G401.6 (cell line): ENCODE measurements around the gene LIMCH1.
"Not testable (repeated sequence)": the region's sequence is repeated elsewhere in the genome, so short reads cannot be mapped to it uniquely, and the experiment has no call there.

Experiments used
- FAIRE-seq: peaks from 2 replicates; lab custom pipeline; 2012; peaks lifted over from hg19 to GRCh38; lab: Jason Lieb, UNC

LIMCH1 gene

DNA sequence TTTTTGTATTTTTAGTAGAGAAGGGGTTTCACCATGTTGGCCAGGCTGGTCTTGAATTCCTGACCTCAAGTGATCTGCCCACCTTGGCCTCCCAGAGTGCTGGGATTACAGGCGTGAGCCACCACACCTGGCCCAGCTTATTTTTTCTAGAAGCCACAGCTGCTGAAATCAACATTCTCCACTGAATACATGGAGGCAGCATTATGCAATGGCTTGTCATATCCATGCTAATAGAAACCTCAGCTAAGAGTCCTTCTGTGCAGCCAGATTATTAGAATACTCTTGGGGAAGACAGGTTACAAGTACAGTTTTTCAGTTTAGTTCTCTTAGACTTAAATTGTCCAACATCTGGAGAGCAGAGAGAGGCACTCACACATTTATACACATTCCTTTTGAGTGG lies 104.8 kb downstream of the LIMCH1 start:
- not testable (repeated sequence) for FAIRE-seq

DNA sequence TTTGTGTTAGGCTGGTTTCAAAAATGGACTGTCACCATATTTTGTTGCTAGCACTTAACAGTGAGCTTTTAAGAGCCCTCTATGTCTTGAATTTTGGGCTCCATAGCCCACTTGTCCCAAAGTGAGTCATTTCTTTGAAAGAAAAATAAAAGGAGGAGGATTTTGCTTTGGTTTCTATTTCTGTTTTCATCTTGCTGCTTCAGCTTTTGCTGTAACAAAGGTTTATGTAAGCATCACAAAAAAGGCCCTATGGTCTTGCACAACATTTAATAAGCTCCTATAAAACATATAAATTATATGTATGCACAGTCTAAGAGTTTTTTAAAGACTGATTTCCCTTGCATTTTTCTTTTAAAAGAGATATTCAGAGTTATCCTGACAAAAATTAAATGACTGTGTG lies 105.4 kb downstream of the LIMCH1 start:
- no peak for FAIRE-seq

DNA sequence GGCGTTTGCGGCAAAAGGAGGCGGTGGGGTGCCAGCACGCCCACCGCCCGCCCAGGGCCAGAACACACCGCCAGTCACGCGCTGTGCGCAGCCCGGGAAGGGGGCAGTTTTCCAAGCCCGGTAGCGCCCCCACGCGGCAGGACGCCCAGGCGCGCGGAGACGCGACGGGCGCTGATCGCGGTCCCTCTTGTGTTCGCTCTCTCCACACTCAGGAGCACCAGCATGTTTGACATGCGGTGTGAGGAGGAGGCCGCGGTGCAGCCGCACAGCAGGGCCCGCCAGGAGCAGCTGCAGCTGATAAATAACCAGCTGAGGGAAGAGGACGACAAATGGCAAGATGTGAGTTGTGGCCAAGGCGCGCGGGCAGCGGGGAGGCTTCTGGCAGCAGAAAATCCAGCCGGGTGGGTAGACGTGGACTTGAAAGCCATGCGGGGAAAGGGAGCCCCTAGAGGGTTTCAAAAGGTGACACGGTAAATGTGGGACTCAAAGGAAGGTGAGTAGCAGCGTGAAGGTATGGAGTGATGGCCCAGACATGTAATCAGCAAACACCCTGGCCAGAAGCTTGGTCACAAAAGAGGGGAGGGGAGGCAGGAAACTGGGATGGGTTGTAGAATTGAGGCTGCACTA lies 106.4 kb downstream of the LIMCH1 start:
- no peak for FAIRE-seq

DNA sequence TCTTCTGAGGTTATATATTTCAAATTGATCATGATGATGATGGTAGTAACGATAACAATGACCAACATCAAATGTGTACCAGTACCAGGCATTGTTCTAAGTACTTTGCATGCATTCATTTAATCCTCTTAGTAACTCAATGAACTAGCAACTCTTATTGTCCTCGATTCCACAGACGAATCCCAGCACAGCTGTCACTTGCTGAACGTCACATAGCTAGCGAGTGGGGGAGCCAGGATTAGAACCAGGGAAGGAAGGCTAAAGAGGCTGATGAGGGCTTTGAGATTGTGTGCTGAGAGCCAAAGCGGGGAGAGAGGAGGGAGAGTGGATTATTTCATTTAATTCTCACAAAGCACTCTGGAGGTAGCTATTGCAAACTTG lies 106.9 kb downstream of the LIMCH1 start:
- FAIRE-seq = no peak

DNA sequence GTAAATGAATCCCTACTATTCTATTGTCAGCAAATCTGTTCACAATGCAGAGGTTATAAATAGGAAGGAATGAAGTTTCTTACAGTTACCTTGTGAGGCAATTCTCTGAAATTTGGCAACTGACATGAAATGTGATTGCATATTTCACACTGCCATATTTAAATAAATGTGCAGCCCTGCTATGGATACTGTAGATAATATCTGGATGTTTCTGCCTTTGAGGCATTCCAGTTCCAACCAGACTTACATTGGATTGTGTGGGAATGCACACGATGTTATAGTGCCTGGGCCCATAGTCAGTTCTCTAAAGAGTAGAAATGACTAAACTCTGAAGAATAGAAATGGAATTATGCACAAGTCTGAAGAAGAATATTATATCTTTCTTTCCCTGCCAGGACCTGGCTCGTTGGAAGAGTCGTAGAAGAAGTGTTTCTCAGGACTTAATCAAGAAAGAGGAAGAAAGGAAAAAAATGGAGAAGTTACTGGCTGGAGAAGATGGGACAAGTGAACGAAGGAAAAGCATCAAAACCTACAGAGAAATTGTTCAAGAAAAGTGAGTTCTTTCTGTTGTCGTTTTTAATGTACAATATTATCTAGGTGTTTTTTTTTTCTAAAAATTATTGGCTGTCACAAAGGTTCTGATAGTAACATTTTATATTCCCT lies 107.9 kb downstream of the LIMCH1 start:
- no peak for FAIRE-seq

DNA sequence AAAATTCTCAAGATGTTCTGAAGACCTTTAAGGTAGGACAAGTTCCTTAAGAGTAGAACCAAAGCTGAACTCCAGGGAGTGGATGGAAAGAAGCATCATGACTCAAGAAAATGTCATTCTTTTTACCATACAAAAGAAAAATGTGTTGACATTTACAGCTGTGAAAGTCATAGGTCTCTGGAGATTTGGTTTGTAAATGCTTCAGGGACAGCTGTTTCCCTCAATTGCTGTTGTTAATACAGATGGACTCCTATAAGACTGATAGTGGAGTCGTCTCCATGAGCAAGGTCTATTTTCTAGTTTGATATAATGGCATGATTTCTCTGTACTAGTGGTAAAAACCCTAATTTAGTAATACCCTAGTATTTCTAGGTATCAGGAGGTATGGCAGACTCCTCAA lies 108.9 kb downstream of the LIMCH1 start:
- FAIRE-seq = no peak

DNA sequence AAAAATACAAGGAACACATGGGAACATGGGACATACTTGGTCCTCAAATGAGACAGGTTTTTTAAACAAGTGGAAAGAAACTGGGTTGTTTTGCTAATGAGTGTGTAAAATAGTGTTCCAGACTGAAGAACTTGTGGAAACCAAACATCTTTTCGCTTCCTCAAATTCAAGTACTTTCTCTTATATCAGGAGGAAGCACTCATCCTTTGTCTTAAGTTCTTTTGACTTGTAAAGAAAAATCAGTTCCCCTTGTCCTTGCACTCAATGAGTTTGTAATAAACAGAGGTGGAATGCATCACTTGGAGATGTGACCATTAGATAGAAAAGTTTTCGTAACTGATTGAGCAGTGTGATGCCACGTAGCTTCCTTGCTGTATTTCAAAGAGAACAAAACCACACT lies 109.4 kb downstream of the LIMCH1 start:
- FAIRE-seq = no peak

DNA sequence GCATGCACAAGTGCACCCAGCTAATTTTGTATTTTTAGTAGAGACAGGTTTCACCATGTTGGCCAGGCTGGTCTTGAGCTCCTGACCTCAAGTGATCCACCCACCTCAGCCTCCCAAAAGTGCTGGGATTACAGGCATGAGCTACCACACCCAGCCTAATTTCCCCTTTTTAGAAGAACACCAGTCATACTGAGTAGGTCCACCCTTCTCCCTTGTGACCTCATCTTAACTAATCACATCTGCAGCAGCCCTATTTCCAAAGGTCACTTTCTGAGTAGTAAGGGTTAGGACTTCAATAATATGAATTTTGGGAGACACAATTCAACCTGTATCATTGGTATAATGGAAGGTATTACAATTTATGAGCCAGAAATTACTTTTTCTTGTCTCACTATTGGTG lies 113.2 kb downstream of the LIMCH1 start:
- not testable (repeated sequence) for FAIRE-seq

DNA sequence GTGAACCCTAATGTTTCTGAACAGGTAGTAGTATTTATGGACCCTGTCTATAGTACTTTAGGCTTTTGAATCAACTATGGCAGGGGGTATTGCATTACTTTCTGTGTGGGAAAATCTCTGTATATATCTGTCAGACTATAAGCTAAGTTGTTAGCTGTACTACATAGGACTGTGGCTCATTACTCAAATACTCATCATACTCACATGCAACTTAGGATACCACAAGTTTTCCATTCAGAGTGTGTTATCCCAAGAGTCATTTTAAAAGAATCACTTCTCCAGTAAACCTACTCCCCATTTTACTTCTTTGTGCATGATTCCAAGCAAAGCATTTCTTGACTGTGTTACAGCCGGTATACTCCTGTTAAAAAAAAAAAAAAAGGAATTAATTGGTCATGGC lies 115.0 kb downstream of the LIMCH1 start:
- no peak for FAIRE-seq

DNA sequence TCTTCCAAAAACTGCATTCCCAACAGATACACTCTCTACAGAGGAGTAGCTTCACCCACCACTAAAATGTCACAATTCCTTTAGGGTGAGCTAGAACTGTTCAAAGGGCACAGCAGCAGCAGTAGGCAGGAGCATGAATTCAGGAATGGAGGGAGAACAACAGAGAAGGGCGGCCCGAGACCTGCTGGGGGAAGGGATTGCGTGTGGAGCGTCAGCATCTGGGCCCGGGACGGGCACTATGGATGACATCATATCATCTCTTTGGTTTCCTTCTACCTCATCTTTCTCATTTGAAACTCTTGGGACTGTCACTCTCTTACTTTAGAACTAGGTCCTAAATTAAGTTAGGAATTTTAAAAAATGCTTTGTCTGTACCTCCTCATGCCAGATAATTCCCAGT lies 115.6 kb downstream of the LIMCH1 start:
- no peak for FAIRE-seq

DNA sequence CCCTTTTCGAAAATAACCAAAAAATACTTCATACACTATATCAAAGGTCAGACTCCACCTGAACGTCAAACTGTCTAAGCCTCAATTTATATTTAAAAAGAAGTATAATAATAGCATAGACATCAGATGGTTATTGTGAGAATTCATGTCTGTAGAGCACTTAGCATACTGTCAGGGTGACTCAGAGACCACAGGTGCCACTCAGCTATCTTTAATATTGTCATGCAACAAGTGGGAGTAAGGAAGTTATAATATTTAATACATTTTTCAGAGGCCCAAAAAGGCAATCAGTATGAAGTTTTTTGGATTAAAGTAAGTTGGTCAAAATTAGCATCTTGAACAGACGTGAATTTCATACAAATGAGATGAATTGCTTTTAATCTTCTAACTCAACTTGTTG lies 117.2 kb downstream of the LIMCH1 start:
- FAIRE-seq = no peak

DNA sequence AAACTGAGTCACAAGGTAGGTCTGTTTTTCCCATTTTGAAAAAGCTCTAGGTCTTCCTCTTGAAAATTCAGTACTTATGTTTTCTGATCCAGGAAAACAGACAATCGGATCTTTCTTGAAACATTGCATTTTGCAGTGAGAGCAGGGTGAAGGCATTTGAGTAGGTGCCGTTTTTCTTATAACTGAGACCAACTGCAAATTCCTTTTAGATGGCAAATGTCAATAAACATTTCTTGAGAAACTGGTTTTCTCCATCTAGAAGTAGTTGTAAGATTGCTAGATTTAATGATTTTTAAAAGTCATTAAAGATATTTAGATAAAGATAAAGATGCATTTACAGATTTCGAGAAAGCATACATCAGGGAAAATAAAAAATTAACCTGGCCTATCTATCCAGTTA lies 118.1 kb downstream of the LIMCH1 start:
- FAIRE-seq = no peak

DNA sequence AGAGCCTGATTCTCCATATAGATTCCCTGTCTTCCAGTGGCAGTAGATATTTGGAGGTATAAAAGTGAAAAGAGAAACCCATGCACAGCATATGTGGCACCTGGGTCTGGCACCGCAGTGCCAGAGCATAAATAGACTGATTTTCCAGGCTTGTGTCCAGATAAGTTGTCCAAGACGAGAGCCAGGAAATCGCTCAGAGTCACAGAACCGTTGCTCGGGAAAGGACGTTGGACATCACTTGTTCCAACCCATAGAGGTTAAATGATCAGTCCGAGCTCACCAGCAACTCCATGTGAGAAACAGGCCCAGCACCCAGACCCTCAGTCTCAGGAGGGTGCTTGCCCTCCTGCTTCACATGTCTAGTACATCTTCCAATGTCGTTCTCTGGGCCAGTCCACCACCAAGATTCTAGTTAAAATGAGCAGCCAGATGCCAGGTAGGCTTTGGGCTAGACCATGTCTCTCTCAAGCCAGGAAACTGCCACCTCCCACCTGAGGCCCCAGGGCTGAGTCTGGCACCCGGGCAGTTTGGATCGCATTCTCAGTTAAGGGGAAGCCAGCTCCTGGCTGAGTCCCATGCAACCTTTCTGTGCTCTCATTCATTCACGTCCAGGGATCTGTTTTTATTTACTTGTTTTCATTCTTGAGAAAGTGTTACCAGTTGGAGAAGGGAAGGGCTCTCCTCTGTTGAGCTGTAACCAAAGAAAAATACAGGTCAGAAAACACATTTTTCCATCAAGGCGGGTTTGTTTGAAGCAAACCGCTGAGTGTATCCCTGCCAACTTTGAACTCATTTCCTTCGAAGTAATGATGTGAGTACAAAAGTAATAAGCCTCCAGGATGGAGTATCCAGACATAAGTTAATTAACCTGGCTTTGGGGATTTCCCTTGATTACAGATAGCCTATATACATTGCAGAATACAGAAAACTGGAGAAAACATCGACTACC lies 118.9 kb downstream of the LIMCH1 start:
- FAIRE-seq = no peak

DNA sequence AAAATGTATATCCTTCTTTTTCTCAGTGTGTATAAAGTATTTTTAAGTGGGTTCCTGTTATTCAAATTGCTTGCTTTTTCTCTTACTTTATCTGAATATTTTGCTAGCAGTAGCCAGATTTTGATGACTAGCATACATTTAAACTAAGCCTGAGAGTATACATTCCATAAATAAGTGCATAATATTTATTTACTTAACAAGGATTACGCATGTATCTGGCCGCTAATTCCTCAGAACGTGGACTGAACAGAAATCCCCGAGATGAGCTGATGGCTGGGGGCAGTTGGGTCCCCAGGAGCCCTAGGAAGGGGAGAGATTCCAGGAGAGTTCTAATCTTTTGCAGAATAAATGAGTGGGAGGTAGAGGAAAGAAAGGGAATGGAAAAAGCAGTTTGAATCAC lies 119.6 kb downstream of the LIMCH1 start:
- FAIRE-seq = no peak

DNA sequence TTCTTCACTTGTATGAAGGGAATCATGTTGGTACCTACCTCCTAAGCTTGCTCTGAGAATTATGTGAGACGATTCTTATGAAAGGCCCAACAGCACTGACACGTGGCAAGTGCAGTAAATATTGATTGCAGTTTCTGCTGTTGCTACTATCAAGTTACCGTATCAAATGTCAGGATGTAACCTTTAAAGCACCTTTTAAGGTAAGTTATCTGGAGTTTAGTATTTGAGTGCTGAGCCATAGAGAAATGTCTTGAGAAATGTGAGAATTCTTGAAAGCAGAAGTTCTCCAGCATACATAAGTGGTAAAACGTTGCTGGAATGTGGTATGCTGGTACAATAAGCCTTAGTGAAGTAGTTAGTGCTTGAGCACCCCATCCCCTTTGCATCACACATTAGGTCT lies 120.2 kb downstream of the LIMCH1 start:
- no peak for FAIRE-seq

DNA sequence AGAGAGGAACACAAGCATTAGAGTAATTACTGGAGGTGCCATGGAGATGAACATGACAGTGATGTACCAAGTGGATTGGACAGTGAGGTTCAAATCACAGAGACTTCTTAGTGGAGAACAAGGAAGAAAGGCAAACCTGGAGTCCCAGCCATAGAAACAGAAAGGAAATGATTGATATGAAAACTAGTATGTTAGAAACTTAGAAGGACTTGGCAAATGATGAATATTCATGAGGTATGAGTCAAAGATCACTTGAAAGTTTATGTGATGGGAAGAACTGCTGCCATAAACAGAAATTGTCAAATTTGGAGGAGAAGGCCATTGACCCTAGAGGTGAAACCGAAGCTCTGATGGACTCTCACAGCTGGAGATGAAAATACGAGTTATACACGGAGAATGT lies 122.4 kb downstream of the LIMCH1 start:
- no peak for FAIRE-seq

DNA sequence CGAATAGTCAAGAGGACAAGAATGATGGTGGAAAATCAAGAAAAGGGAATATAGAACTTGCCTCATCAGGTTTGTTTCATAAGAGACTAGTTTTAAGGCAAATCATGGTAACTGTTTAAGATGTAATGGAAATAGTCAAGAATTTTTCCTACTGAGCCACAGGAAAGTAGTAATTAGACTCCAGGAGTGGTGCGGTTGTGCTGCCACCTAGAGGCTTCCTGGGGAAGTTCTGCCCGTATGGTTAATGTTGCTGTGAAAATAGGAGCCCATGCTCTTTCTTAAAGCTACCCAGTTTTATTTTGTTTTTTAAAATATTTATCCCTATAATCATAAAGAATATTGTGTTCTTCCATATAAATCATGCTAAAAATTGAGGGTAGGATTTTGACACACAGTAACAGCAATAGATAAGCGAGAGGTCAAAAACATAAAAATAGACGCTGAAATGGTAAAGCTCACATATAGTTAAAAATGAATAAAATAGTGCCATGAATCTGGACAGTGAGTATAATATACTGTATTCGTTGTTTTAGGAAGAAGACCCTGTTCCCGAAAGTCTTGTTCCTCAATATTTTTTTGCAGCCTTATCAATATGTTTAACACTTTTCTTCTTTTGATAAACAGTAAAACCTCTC lies 123.6 kb downstream of the LIMCH1 start:
- FAIRE-seq = peak; percentile 91

DNA sequence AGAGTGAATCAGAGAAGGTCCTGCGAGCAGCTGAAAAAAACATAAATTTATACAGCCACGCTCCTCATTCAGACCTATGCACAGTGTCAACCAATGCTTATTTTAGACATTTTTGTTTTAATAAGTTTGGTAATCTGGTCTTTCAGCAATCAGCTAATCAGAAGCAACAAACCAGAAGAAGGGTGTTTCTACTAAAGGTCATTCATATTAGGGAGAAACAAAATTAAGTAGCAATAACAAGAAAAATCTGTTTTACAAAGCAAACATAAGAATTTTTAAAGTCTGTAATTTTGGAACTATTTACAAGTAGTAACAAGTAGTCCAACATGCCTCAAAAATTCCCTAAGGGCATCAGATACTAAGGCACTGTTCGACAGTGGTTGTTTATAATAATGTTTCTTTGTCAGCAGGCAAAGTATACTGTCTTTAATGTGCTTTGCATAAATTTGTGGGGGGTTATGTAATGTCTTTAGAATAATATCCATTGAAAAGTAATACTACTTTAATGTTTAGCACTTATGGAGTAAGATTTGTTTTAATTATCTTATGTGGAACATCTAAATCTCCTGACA lies 127.8 kb downstream of the LIMCH1 start:
- no peak for FAIRE-seq

DNA sequence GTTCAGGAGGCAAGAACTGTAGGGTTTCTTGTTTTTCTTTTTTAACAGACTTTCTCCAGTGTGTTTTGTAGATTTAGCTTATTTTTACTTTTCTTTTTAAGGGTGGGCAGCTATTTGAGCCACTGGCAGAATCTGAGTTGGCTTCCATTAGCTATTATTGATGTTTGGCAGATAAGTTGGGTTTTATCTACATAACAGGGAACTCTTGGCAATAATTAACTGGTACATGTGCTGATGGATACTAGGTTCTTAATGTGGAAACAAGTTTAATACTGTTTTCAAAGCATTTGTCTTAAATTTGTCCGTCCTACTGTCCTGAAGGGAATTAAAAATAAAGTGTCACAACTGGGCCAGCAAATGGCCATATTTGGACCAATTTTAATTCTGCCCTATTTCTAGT lies 130.1 kb downstream of the LIMCH1 start:
- FAIRE-seq = no peak

DNA sequence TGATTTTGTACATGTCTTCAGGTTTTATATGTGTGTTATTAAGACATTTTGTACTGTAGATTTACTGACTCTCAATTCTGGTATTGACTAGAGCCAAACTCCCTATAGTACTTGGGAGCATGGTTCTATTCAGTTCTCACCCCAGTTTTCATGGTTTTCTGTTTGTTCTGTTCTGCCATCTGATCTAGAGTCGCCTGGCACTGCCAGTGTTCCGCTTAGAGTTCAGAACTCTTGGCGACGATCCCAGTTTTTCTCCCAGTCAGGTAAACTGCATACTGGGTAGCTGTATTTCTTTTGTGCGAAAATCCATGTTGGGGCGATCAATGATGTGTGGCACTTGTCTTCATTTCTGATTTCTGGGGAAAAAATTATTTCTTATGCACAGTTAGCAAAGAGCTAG lies 132.6 kb downstream of the LIMCH1 start:
- no peak for FAIRE-seq

DNA sequence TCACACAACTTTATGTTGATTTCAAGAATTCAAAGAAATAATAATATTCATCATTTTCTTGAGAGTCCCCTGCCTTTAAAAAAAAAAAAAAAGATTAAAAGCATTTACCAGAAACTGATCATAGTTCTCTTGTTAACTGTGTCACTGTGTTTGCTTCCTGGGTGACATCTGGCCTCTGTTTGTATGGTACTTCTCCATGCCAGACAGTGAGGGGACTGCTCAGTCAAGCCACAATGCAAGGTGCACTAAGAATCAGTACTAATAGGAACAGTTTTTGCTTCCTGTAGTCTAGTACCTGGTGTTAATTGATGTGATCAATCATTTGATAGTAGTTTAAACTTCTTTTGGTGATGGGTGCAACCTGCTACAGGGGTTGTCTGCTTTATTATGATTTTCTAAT lies 133.0 kb downstream of the LIMCH1 start:
- no peak for FAIRE-seq

DNA sequence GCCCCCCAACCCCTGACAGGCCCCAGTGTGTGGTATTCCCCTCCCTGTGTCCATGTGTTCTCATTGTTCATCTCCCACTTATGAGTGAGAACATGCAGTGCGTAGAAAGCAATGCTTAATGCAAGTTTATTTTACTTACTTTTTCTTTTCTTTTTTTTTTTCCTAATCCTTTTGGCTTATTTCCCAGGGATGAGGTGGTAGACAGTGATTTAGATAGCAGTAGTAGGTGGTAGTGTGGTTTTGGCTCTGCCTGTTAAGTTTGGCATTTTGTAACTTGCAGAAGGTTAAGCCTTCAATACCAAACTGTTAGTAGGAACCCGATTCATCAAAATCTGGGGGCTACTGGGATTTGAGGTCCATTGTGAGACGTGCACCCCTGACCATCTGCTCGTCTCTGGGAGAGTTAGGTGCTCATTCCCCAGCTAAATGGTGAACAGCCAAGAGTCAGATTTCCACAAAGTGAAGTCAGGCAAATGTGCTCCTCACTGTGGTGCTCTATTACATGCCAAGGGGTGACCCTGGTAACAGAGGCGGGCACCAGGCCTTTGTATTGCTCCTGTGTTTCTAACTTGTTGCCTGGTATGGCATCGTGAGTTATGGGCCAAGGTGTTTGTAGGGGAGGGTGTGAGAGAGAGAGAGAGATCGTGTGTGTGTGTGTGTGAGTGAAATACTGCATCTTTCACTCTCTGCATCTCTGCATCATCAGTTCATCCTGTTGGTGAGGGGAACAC lies 140.3 kb downstream of the LIMCH1 start:
- FAIRE-seq = no peak
